Head of caudate nucleus (tissue), 42 donors: Measurements from ENCODE around the gene NFIC.

Experiments
- DNase-seq, 42 donors: peaks; one replicate each; pipeline versions ENCODE4 v3.0.0 to v3.0.0-alpha.2; 2020 to 2021; ENCODE audit warnings: mixed read lengths in 7 of 42
- intact Hi-C: fragments of 100-400 bp; cut with DNase I; formaldehyde crosslinking; loops from one replicate; pipeline ENCODE4 v1.15.0; 2022

Gene NFIC

GRCh38 chr19:3481241-3482090 lies 115.1 kb downstream of the NFIC start:
- DNase-seq: no peak
- intact Hi-C loops: no loop called here

DNA sequence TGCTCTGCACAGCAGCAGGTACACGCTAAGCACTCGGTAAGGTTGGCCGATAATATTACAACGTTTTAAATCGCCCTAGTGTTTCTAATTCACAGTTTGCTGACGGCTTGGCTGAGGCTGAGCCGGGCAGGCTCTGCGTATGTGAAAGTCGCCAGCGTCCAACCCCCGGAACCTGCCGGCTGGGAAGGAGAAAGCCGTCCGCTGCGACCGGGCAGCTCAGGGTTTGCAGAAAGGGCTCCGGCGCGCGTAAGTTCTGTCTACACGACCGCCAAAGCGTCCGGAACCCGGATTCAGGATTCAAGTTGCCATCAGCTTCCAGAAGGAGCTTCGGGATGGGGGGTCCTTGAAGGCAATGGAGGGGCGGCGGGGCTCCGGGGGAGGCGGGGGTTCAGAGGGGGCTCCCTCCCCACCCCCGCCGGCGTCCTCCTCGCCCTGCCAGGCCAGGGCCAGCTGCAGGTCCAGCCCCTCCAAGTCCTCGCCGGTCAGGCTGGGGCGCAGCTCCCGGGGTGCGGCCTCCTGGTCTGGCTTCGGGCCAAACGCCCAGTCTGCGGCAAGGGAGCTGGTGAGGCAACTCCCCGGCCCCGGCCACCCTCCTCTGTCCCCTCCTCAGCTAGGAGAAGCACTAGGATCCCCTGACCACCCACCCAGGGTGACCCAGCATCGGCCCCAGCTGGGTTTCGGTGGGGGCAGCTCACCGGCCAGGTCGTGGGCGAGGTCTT lies 116.3 kb downstream of the NFIC start:
- no peak for DNase-seq
- intact Hi-C loops: no loop called here

GRCh38 chr19:3483226-3483628 lies 116.8 kb downstream of the NFIC start, which contains the start of gene SMIM44:
SMIM44 (minus strand) TSS chr19:3483441; CDS start chr19:3483403, 38 bp downstream.
- DNase-seq: no peak
- intact Hi-C loops: no loop called here

GRCh38 chr19:3491396-3492119 lies 125.2 kb downstream of the NFIC start:
- intact Hi-C loops: no loop called here
- DNase-seq: no peak

GRCh38 chr19:3492131-3492839 lies 125.9 kb downstream of the NFIC start:
- DNase-seq: no peak

DNA sequence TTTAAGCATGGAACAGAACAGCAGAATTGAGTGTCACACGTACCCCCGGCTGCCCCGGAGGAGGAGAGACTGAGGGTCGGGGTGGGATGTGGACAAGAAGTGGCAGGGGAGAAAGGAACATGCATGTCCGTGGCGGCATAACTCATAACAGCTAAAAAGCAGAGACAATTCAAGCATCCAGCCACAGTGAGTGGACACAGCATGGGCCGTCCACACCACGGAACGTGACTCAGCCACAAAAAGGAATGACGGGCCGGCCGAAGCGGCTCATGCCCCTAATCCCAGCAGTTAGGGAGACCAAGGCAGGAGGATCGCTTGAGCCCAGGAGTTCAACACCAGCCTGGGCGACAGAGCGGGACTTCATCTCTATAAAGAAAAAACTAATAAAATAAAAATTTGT lies 126.5 kb downstream of the NFIC start:
- no peak for DNase-seq

More at GRCh38 chr19:3492131-3492839, 125.9 kb downstream of the NFIC start:
- intact Hi-C loops: no loop called here

DNA sequence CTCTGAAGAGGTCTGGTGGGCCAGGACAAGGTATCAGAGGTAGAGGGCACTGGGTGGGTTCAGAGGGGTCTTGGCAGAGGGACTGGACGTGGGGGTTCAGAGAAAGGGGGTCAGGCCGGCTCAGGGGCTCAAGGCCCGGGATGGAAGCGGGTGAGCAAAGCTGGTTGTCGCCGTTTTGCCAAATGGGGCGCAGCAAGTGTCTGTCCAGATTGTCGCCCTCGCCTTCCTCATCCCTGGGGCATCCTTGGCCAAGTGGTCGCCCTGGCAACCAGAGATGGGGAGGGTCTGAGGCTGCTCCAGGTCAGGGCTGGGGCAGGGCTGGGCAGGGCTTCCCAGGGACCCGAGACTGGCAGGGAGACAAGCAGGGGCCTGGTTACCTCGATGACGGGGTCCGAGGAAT lies 127.3 kb downstream of the NFIC start:
- DNase-seq: no peak

More for the DNA sequence above, 126.5 kb downstream of the NFIC start:
- intact Hi-C loops: no loop called here

DNA sequence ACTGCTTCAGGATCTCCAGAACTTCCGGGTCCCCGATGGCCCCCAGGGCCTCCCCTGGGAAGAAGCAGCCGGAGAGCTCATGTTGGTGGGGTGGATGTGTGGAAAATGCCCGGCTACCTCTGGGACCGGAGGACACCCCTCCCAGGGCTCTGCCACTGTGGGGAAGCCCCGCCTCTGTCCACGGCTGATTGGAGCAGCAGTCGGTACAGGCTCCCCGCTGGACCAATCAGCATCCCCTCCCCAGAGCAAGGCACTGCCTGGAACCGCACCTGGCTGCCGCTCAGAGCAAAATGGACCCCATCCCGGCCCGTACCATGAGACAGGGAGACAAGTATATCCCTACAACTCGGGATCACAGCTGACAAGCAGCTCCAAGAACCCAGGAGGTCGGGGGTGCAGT lies 127.7 kb downstream of the NFIC start:
- intact Hi-C loops: no loop called here
- DNase-seq: peak; percentile 87 to 99 (median 96)

More for the DNA sequence above, 127.3 kb downstream of the NFIC start:
- intact Hi-C loops: no loop called here

- DNase-seq: peak; percentile 53 to 95 (median 80)
- intact Hi-C loops: no loop called here
Observed at GRCh38 chr19:3494559-3494958, 128.2 kb downstream of the NFIC start.

GRCh38 chr19:3496392-3497273 lies 130.2 kb downstream of the NFIC start:
- DNase-seq: no peak
- intact Hi-C loops: no loop called here

- intact Hi-C loops: no loop called here
- DNase-seq: no peak
Observed at GRCh38 chr19:3497757-3498520, 131.6 kb downstream of the NFIC start.

DNA sequence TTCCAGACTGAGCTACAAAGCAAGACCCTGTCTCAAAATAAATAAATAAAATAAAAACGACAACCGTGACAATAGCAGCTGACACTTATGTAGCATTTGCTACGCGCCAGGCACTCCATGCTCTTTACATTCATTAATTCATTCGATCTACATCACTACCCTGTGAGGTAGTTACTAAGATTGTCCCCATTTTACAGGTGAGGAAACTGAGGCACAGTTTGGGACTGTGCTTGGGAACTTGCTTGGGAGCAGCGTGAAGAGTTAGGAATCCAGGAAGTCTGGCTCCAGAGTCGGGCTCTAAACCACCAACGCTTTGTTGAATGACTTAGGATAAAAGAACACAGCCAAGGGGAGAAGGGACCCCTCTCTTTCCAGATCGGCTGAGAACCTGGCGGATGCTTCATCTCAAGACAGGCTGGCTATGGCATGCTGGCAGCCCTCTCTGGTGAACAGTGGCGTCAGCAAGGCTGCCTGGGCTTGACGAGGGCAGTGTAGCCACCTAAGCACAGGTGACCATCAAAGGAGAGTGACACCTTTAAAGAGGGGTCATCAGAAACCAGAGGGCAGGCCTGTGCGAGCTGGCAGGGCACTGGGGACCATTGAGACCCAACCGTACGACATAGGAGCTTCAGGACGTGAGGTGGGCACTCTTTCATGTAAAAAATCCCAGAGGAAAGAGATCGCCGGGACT lies 133.5 kb downstream of the NFIC start:
- no peak for DNase-seq
- intact Hi-C loops: no loop called here

GRCh38 chr19:3500429-3501101 lies 134.2 kb downstream of the NFIC start, which contains the start of gene DOHH:
DOHH (minus strand) TSS chr19:3500674; CDS start chr19:3496814, 3,860 bp downstream.
- intact Hi-C loops: no loop called here
- peak; percentile 92 to 99 (median 97) for DNase-seq

- no peak for DNase-seq
- intact Hi-C loops: no loop called here
Observed at GRCh38 chr19:3501780-3502179, 135.4 kb downstream of the NFIC start.

DNA sequence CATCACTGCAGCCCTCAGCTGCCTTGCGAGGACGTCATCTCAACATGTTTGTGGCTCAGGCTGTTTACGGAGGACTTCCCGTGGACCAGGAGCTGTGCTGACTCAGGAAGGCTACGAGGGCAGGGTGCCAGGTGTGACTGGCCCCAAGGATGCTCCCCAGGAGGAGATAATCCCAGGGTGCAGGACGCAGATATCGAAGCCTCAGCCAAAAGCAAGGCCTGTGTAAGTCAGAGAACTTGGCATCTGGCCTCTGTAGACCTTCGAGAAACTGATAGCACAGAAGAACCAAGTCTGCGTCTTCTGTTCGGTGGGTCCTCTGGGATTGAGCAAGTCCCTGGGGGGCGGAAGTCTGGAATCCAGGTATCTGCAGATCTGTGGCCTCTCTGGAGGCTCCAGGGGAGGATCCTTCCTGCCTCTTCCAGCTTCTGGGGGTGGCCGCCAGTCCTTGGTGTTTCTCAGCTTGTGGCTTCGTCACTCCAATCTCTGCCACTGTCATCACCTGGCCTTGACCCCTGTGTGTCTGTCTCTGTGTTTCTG lies 136.7 kb downstream of the NFIC start:
- intact Hi-C loops: no loop called here

GRCh38 chr19:3504735-3505134 lies 138.4 kb downstream of the NFIC start:
- intact Hi-C loops: no loop called here

More for the DNA sequence above, 136.7 kb downstream of the NFIC start:
- DNase-seq: no peak

More at GRCh38 chr19:3504735-3505134, 138.4 kb downstream of the NFIC start:
- no peak for DNase-seq
